ENCODE data around the gene ODAD3. TPM values are rescaled to one million over a fixed set of nuclear protein-coding genes. Genes with fewer than 3 reads are reported as not detected.

ODAD3 gene
- 0.79 and 1.0 TPM in 2 replicates for total RNA-seq

GRCh38 chr19:11435057-11435832 is at the start of gene ODAD3, which contains the start of gene PRKCSH:
Gene ODAD3, minus strand, starts transcription at chr19:11435121. Its CDS starts 105 bp downstream, at chr19:11435016.
Gene PRKCSH, plus strand, starts transcription at chr19:11435635. Its CDS starts 483 bp downstream, at chr19:11436118.

GRCh38 chr19:11480715-11481533 is 46.0 kb upstream of the ODAD3 start, which contains the start of gene ELAVL3:
Gene ELAVL3, minus strand, starts transcription at chr19:11481046. Its CDS starts 438 bp downstream, at chr19:11480608.

GRCh38 chr19:11418549-11419506 is 16.1 kb downstream of the ODAD3 start, which contains the start of gene RGL3:
Gene RGL3, minus strand, starts transcription at chr19:11419314. Its CDS starts 36 bp downstream, at chr19:11419278.

GRCh38 chr19:11374433-11375142 is 60.3 kb downstream of the ODAD3 start, which contains the start of gene SWSAP1:
Gene SWSAP1, plus strand, starts transcription at chr19:11374666. Its CDS starts 15 bp downstream, at chr19:11374681.

Other genes starting within 250 kb of the ODAD3 start
- gene KANK2, start 237.6 kb downstream of the ODAD3 start, total RNA-seq: 350 and 544 TPM in 2 replicates
- not detected in 2 replicates for gene ANGPTL8, start 195.5 kb downstream of the ODAD3 start, total RNA-seq
- 8.2 and 12.5 TPM in 2 replicates for gene DOCK6, start 172.6 kb downstream of the ODAD3 start, total RNA-seq
- gene TSPAN16, start 139.0 kb downstream of the ODAD3 start, total RNA-seq: not detected in 2 replicates
- 12.0 and 24.0 TPM in 2 replicates for gene RAB3D, start 95.5 kb downstream of the ODAD3 start, total RNA-seq
- 64.7 and 88.6 TPM in 2 replicates for gene TMEM205, start 88.9 kb downstream of the ODAD3 start, total RNA-seq
- gene CCDC159, start 88.6 kb downstream of the ODAD3 start, total RNA-seq: 8.5 and 9.7 TPM in 2 replicates
- gene PLPPR2, start 79.7 kb downstream of the ODAD3 start, total RNA-seq: 5.8 TPM in 2 replicates
- gene SWSAP1, start 60.5 kb downstream of the ODAD3 start, total RNA-seq: 0.09 and 0.47 TPM in 2 replicates
- gene EPOR, start 50.8 kb downstream of the ODAD3 start, total RNA-seq: 3.3 and 5.6 TPM in 2 replicates
- gene RGL3, start 15.8 kb downstream of the ODAD3 start, total RNA-seq: 2.7 and 4.4 TPM in 2 replicates
- 116 and 121 TPM in 2 replicates for gene PRKCSH, start 514 bp upstream of the ODAD3 start, total RNA-seq
- under 0.01 TPM in 1 of 2 replicates, not detected in the other for gene ELAVL3, start 45.9 kb upstream of the ODAD3 start, total RNA-seq
- 4.6 and 4.9 TPM in 2 replicates for gene ZNF653, start 70.7 kb upstream of the ODAD3 start, total RNA-seq
- 29.6 and 71.3 TPM in 2 replicates for gene ECSIT, start 94.0 kb upstream of the ODAD3 start, total RNA-seq
- gene CNN1, start 103.7 kb upstream of the ODAD3 start, total RNA-seq: 5.5 and 8.2 TPM in 2 replicates
- 25.7 and 25.8 TPM in 2 replicates for gene ELOF1, start 124.1 kb upstream of the ODAD3 start, total RNA-seq
- gene ACP5, start 142.5 kb upstream of the ODAD3 start, total RNA-seq: 0.34 and 0.95 TPM in 2 replicates
- 15.3 and 17.3 TPM in 2 replicates for gene ZNF627, start 162.4 kb upstream of the ODAD3 start, total RNA-seq